HG02981 (cell line): Measurements from ENCODE around the gene C4orf50.

Experiments used
- ATAC-seq: cut with Tn5 transposase; IDR thresholded peaks from one replicate; pipeline ENCODE4 v1.9.1; 2021; ENCODE audit warnings: mild to moderate bottlenecking, moderate library complexity; ENCODE audit not compliant: unreplicated experiment

C4orf50 gene

GRCh38 chr4:6044276-6044675 is 26.0 kb upstream of the C4orf50 start:
- no peak for ATAC-seq

GRCh38 chr4:6043843-6044242 is 25.6 kb upstream of the C4orf50 start:
- no peak for ATAC-seq

- ATAC-seq = no peak
These were observed 25.0 kb upstream of the C4orf50 start for GRCh38 chr4:6043188-6043587.

- no peak for ATAC-seq
These were observed 24.2 kb upstream of the C4orf50 start for GRCh38 chr4:6042293-6043063.

- ATAC-seq = no peak
These were observed 23.6 kb upstream of the C4orf50 start for GRCh38 chr4:6041800-6042199.

- no peak for ATAC-seq
These were observed 20.5 kb upstream of the C4orf50 start for GRCh38 chr4:6038711-6039110.

GRCh38 chr4:6035786-6036185 is 17.6 kb upstream of the C4orf50 start:
- ATAC-seq = no peak

- no peak for ATAC-seq
These were observed 15.2 kb upstream of the C4orf50 start for GRCh38 chr4:6033381-6033780.

- no peak for ATAC-seq
These were observed 14.3 kb upstream of the C4orf50 start for GRCh38 chr4:6032249-6033244.

- ATAC-seq = no peak
These were observed 13.6 kb upstream of the C4orf50 start for GRCh38 chr4:6031846-6032245.

GRCh38 chr4:6030679-6031078 is 12.4 kb upstream of the C4orf50 start:
- ATAC-seq = no peak

- ATAC-seq = no peak
These were observed 11.0 kb upstream of the C4orf50 start for GRCh38 chr4:6029254-6029653.

GRCh38 chr4:6028168-6028567 is 9.9 kb upstream of the C4orf50 start:
- no peak for ATAC-seq

- ATAC-seq = no peak
These were observed 9.2 kb upstream of the C4orf50 start for GRCh38 chr4:6027392-6027791.

- ATAC-seq = no peak
These were observed 6.2 kb upstream of the C4orf50 start for GRCh38 chr4:6024313-6024960.

- no peak for ATAC-seq
These were observed 5.5 kb upstream of the C4orf50 start for GRCh38 chr4:6023731-6024130.

- no peak for ATAC-seq
These were observed 4.5 kb upstream of the C4orf50 start for GRCh38 chr4:6022607-6023288.

GRCh38 chr4:6021831-6022606 is 3.8 kb upstream of the C4orf50 start:
- ATAC-seq = no peak

- ATAC-seq = no peak
These were observed 2.4 kb upstream of the C4orf50 start for GRCh38 chr4:6020613-6021012.
